Right atrium auricular region (tissue), 2 donors: ENCODE measurements around the gene TRAF3. TPM values are rescaled to one million over a fixed set of nuclear protein-coding genes. Genes with fewer than 3 reads are reported as not detected.

ENCODE experiments used
- DNase-seq: peaks from one replicate; pipeline ENCODE4 v3.0.0-alpha.2; 2019; ENCODE audit warnings: low spot score
- H3K27ac ChIP-seq, 2 donors: fragments of 200-600 bp; sonication (generic); 1 replicate in 1 of 2; 2 replicates in 1 of 2; pipeline ENCODE4 v1.5.1; 2016 to 2019
- H3K27me3 ChIP-seq, 2 donors: fragments of 200-600 bp; sonication (generic); one replicate each; pipeline versions ENCODE4 v1.5.1 to v1.6.0; 2017 to 2019
- H3K36me3 ChIP-seq: fragments of 200-600 bp; sonication (generic); one replicate; pipeline ENCODE4 v1.5.1; 2016
- H3K4me1 ChIP-seq, 2 donors: fragments of 200-600 bp; sonication (generic); one replicate each; pipeline versions ENCODE4 v1.5.1 to v1.6.0; 2017 to 2019
- H3K4me3 ChIP-seq, 2 donors: fragments of 200-600 bp; sonication (generic); 1 replicate in 1 of 2; 2 replicates in 1 of 2; pipeline ENCODE4 v1.5.1; 2017 to 2019; ENCODE audit warnings: mild to moderate bottlenecking in 1 of 2, moderate library complexity in 1 of 2
- H3K9me3 ChIP-seq, 2 donors: fragments of 200-600 bp; sonication (generic); one replicate each; pipeline ENCODE4 v1.5.1; 2019
- total RNA-seq, 2 donors: library from RNA; depleted of rRNA; stranded (reverse); fragments of >200 nt; gene quantifications; one replicate each; pipeline ENCODE4 v1.1.0, GENCODE V29; 2016
- TF ChIP-seq, protein P1 (sequence below), 2 donors: fragments of 200-600 bp; sonication (generic); IDR thresholded peaks; one replicate each; pipeline ENCODE4 v1.5.1; 2019; ENCODE audit warnings: antibody characterized with exemption in 2 of 2

TRAF3 gene
- total RNA-seq, 2 donors from 2014 or later: 9.1 to 10.0 TPM

DNA sequence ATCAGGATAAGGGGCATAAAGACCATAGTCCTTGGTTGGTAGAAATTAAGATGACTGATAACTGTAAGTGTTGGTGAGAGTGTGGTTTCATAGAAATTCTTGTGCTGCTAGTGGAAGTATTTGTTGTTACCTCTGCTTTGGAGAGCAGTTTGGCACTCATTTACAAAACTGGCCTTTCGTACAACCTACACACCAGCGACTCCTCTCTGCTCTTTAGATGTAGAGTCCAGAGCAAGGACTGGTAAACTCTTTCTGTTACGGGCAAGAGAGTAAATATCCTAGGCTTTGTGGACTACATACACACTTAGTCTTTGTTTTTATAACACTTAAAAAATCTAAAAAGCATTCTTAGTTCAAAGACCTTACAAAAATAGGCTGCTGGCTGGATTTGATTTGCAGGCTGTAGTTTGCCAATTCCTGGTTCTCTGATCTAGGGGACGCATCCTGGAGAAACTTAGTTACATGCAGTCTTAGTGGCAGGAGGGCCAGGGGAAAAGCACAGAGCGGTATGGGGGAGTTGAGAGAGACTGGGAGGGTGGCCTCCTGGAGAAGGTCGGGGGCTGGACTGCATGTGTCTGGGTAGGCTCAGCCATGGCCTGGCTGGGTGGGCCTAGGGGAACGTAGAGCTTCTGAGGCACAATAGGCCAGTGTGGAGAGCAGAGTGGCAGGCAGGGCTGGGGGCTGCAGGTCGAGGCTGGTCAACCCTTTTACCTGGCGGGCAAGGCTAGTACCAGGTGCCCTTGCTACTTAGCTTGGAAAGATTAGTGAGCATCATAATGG, 89.9 kb downstream of the TRAF3 start:
- H3K27me3 ChIP-seq: no peaks in the 10 kb centered on the region
- no peak overlapping the region for H3K27ac ChIP-seq
- H3K9me3 ChIP-seq: peaks cover 0 to 7% of the 10 kb centered on the region in 2 donors
- no peak for DNase-seq
- TF ChIP-seq, protein P1, sequence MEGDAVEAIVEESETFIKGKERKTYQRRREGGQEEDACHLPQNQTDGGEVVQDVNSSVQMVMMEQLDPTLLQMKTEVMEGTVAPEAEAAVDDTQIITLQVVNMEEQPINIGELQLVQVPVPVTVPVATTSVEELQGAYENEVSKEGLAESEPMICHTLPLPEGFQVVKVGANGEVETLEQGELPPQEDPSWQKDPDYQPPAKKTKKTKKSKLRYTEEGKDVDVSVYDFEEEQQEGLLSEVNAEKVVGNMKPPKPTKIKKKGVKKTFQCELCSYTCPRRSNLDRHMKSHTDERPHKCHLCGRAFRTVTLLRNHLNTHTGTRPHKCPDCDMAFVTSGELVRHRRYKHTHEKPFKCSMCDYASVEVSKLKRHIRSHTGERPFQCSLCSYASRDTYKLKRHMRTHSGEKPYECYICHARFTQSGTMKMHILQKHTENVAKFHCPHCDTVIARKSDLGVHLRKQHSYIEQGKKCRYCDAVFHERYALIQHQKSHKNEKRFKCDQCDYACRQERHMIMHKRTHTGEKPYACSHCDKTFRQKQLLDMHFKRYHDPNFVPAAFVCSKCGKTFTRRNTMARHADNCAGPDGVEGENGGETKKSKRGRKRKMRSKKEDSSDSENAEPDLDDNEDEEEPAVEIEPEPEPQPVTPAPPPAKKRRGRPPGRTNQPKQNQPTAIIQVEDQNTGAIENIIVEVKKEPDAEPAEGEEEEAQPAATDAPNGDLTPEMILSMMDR (IDR thresholded peaks at IDR 0.05): no peak
- H3K4me1 ChIP-seq: peaks cover 0 to 13% of the 10 kb centered on the region in 2 donors
- H3K4me3 ChIP-seq: no peak overlapping the region
- H3K36me3 ChIP-seq: no peaks in the 10 kb centered on the region

DNA sequence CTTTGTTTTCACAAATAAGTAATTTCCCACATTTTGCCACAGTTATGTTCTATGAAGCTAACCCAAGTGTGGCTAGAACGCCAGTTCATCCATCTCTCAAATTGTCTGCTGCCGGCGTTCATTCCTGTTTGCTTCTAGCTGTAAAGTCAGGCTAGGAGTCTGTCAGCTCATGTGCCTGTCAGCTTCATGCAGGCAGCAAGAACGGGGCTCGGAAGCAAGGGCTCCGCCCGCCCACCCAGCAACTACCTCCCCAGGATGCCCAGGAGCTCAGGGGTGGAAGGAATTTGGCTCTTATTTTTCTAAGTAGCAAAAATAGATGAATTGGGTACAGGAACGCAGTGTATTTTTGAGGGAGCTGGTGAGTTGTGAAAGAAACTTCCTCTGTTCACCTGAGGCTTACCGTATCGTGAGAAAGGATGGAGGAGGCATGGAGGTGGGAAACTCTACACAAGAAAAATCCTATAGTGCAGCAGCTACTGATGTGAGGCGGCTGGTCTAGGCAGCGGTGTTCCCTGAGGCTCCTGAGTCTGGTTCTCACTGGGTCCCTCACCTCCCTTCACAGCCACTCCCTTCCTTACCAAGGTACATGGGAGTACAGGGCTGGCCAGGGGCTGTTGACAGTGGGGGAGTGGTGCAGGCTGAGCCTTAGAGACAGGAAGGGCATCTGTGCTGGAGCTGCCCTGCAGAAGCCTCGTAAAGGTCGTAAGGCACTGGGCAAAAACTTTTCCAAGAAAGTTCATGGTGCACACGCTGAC, 90.8 kb downstream of the TRAF3 start:
- Histone ChIP-seq H3K4me1 (peaks cover 0 to 13% of the 10 kb centered on the region in 2 donors), H3K4me3 (no peak overlapping the region), H3K27me3 (no peaks in the 10 kb centered on the region), H3K36me3 (no peaks in the 10 kb centered on the region), H3K27ac (no peak overlapping the region), H3K9me3 (no peaks in the 10 kb centered on the region)
- TF ChIP-seq, protein P1 (IDR thresholded peaks at IDR 0.05): no peak
- no peak for DNase-seq

DNA sequence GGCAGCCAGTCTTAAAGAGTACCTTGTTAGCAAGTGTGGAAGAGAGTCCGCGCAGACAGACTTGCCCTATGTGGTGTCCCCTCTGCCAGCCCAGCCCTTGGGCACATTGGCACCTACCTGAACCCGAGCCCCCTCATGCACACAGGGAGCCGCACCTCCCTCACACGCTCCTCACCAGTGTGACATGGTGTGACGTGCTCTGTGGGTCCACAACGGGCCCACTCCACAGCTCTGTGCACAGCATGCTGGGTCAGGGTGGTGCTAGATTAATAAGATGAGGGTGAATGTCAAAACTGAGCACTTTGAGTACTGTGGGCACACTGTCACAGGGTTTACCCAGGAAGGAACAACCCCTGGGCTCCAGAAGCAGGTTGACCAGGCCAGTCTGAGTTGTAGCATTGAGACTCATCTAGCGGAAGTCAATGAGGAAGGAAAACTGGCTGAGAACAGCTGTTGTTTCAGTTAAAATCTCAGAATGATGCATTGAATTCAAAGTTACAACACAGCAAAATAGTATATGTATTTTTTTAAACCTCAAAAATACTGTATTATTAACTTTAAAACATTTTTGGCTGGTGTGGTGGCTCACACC, 91.8 kb downstream of the TRAF3 start:
- TF ChIP-seq, protein P1 (IDR thresholded peaks at IDR 0.05): no peak
- H3K27ac ChIP-seq: no peak overlapping the region

DNA sequence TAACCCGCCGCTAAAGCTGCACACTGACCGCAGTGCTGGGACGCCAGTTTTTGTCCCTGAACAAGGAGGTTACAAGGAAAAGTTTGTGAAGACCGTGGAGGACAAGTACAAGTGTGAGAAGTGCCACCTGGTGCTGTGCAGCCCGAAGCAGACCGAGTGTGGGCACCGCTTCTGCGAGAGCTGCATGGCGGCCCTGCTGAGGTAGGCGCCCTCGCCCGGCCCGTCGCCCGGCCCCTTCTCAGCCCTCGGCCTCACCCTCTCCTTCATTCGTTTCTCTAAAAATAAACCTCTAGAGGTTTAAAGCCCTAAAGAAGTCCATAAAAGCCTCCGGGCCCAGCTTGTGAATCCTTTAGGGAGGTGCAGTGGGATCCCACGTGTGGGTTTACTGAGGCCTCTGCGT, 93.0 kb downstream of the TRAF3 start:
- H3K9me3 ChIP-seq: no peaks in the 10 kb centered on the region
- no peaks in the 10 kb centered on the region for H3K36me3 ChIP-seq
- no peaks in the 10 kb centered on the region for H3K27me3 ChIP-seq
- no peak for DNase-seq
- TF ChIP-seq, protein P1 (IDR thresholded peaks at IDR 0.05): no peak
- H3K4me3 ChIP-seq: no peak overlapping the region
- no peak overlapping the region for H3K27ac ChIP-seq
- H3K4me1 ChIP-seq: peaks cover 0 to 13% of the 10 kb centered on the region in 2 donors

More for the DNA sequence above, 91.8 kb downstream of the TRAF3 start:
- H3K4me3 ChIP-seq: no peak overlapping the region
- no peak for DNase-seq
- H3K27me3 ChIP-seq: no peaks in the 10 kb centered on the region
- no peaks in the 10 kb centered on the region for H3K9me3 ChIP-seq
- H3K4me1 ChIP-seq: peaks cover 0 to 13% of the 10 kb centered on the region in 2 donors
- H3K36me3 ChIP-seq: no peaks in the 10 kb centered on the region

DNA sequence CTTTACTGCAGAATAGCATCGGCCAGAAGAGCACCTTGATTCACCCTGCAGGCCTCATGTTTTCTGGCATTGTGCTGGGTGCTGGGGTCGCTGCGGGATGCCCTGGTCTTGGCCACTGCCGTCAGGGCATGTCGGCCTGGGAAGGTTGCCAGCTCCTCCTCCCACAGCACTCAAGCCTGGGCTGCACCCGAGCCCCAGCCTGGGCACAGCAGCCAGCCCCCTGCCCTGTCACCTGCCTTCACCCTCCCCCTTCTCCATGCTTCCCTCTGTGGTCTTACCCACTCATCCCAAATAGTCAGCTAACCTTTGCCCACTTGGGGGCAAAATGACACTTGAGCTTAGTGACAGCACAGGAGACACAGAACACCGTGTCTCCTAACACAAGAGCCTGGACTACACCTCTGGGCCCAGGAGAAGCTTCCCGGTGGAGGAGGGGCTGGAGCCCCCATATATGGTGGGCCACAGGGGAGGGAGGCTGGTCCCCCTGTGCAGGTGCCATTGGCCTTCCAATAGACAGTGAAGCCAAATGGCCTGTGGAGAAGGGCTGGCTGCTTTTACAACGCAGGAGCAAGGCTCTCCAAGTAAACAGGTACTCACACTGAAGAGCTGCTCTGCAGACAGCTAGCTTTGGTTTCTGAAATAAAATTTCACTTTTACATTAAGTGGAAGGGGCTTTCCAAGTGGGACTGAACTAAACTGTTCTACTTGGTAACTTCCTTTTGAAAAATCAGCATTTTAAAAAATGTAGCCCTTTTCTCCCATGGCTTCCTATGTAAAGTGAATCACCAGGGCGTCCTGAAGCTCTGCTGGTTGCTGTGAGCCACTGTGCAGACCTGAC, 94.0 kb downstream of the TRAF3 start:
- Histone ChIP-seq H3K4me1 (peaks cover 0 to 13% of the 10 kb centered on the region in 2 donors), H3K4me3 (no peak overlapping the region), H3K36me3 (peaks cover 1% of the 10 kb centered on the region), H3K27me3 (no peaks in the 10 kb centered on the region), H3K27ac (no peak overlapping the region), H3K9me3 (no peaks in the 10 kb centered on the region)
- no peak for DNase-seq
- TF ChIP-seq, protein P1 (IDR thresholded peaks at IDR 0.05): no peak
